Measurements from ENCODE around the gene VPS41.
A peak's percentile ranks its signal among the peaks of the same experiment; 100 is the strongest.
"Not testable (repeated sequence)": the region's sequence is repeated elsewhere in the genome, so short reads cannot be mapped to it uniquely, and the experiment has no call there.

The VPS41 gene

GRCh38 chr7:38908759-38909335 lies at the start of gene VPS41:
VPS41 (minus strand) TSS chr7:38909191; CDS start chr7:38909174, 17 bp downstream.
- peak; percentile 56 for DNase-seq (ENCODE audit: low read depth)
- TF ChIP-seq CTCF (IDR thresholded peaks at IDR 0.05; ENCODE audit: control insufficient read depth, extremely low read depth, insufficient read depth), result no peak
- peak within 1 kb of the TSS; percentile 77 for H3K4me3 ChIP-seq (ENCODE audit: low read depth, low read length)

- no peak for DNase-seq (ENCODE audit: low read depth)
Measured at GRCh38 chr7:38955892-38956291, 46.9 kb upstream of the VPS41 start.

GRCh38 chr7:38953971-38954370 lies 45.0 kb upstream of the VPS41 start:
- TF ChIP-seq CTCF (IDR thresholded peaks at IDR 0.05; ENCODE audit: control insufficient read depth, extremely low read depth, insufficient read depth), result no peak
- H3K4me3 ChIP-seq (ENCODE audit: low read depth, low read length), result no peak overlapping the region
- no peak for DNase-seq (ENCODE audit: low read depth)

More at GRCh38 chr7:38955892-38956291, 46.9 kb upstream of the VPS41 start:
- H3K4me3 ChIP-seq (ENCODE audit: low read depth, low read length), result no peak overlapping the region
- no peak for TF ChIP-seq CTCF (IDR thresholded peaks at IDR 0.05; ENCODE audit: control insufficient read depth, extremely low read depth, insufficient read depth)

- no peak overlapping the region for H3K4me3 ChIP-seq (ENCODE audit: low read depth, low read length)
- TF ChIP-seq CTCF (IDR thresholded peaks at IDR 0.05; ENCODE audit: control insufficient read depth, extremely low read depth, insufficient read depth), result no peak
- no peak for DNase-seq (ENCODE audit: low read depth)
Measured at GRCh38 chr7:38953227-38953626, 44.2 kb upstream of the VPS41 start.

GRCh38 chr7:38951213-38951612 lies 42.2 kb upstream of the VPS41 start:
- TF ChIP-seq CTCF (IDR thresholded peaks at IDR 0.05; ENCODE audit: control insufficient read depth, extremely low read depth, insufficient read depth), result no peak
- no peak for DNase-seq (ENCODE audit: low read depth)
- no peak overlapping the region for H3K4me3 ChIP-seq (ENCODE audit: low read depth, low read length)

- no peak for DNase-seq (ENCODE audit: low read depth)
- no peak overlapping the region for H3K4me3 ChIP-seq (ENCODE audit: low read depth, low read length)
- TF ChIP-seq CTCF (IDR thresholded peaks at IDR 0.05; ENCODE audit: control insufficient read depth, extremely low read depth, insufficient read depth), result no peak
Measured at GRCh38 chr7:38950309-38950708, 41.3 kb upstream of the VPS41 start.

GRCh38 chr7:38947541-38947940 lies 38.5 kb upstream of the VPS41 start:
- not testable (repeated sequence) for H3K4me3 ChIP-seq (ENCODE audit: low read depth, low read length); DNase-seq (ENCODE audit: low read depth)
